Measurements from ENCODE around the gene STRADB.
A peak's percentile ranks its signal among the peaks of the same experiment; 100 is the strongest.
"Not testable (repeated sequence)": the region's sequence is repeated elsewhere in the genome, so short reads cannot be mapped to it uniquely, and the experiment has no call there.

The STRADB gene

GRCh38 chr2:201451292-201452057, at the start of gene STRADB, which contains the start of gene TRAK2:
Gene STRADB (plus strand): TSS chr2:201451740. CDS start chr2:201454841, 3,101 bp downstream.
Gene TRAK2 (minus strand): TSS chr2:201451458. CDS start chr2:201420507, 30,951 bp downstream.
- peak; percentile 96 for DNase-seq (ENCODE audit: low read depth in 2 of 2)

GRCh38 chr2:201401815-201402214, 49.7 kb upstream of the STRADB start:
- DNase-seq (ENCODE audit: low read depth in 2 of 2) = no peak

GRCh38 chr2:201402651-201403562, 48.6 kb upstream of the STRADB start:
- DNase-seq (ENCODE audit: low read depth in 2 of 2) = no peak

- DNase-seq (ENCODE audit: low read depth in 2 of 2) = no peak
Observed at GRCh38 chr2:201403880-201404279, 47.7 kb upstream of the STRADB start.

GRCh38 chr2:201404699-201405280, 46.8 kb upstream of the STRADB start:
- DNase-seq (ENCODE audit: low read depth in 2 of 2) = no peak

- DNase-seq (ENCODE audit: low read depth in 2 of 2) = no peak
Observed at GRCh38 chr2:201406077-201406662, 45.4 kb upstream of the STRADB start.

- DNase-seq (ENCODE audit: low read depth in 2 of 2) = no peak
Observed at GRCh38 chr2:201407265-201407664, 44.3 kb upstream of the STRADB start.

GRCh38 chr2:201408931-201409330, 42.6 kb upstream of the STRADB start:
- DNase-seq (ENCODE audit: low read depth in 2 of 2) = no peak

GRCh38 chr2:201411421-201411820, 40.1 kb upstream of the STRADB start:
- no peak for DNase-seq (ENCODE audit: low read depth in 2 of 2)

- DNase-seq (ENCODE audit: low read depth in 2 of 2) = no peak
Observed at GRCh38 chr2:201413143-201413542, 38.4 kb upstream of the STRADB start.

- no peak for DNase-seq (ENCODE audit: low read depth in 2 of 2)
Observed at GRCh38 chr2:201413552-201413951, 38.0 kb upstream of the STRADB start.

GRCh38 chr2:201414099-201415023, 37.2 kb upstream of the STRADB start:
- DNase-seq (ENCODE audit: low read depth in 2 of 2) = no peak

- no peak for DNase-seq (ENCODE audit: low read depth in 2 of 2)
Observed at GRCh38 chr2:201415149-201415548, 36.4 kb upstream of the STRADB start.

- DNase-seq (ENCODE audit: low read depth in 2 of 2) = no peak
Observed at GRCh38 chr2:201419057-201419635, 32.4 kb upstream of the STRADB start.

GRCh38 chr2:201419986-201420385, 31.6 kb upstream of the STRADB start:
- DNase-seq (ENCODE audit: low read depth in 2 of 2) = no peak

- DNase-seq (ENCODE audit: low read depth in 2 of 2) = no peak
Observed at GRCh38 chr2:201420442-201421113, 31.0 kb upstream of the STRADB start.

GRCh38 chr2:201425952-201426351, 25.6 kb upstream of the STRADB start:
- DNase-seq (ENCODE audit: low read depth in 2 of 2) = no peak

- not testable (repeated sequence) for DNase-seq (ENCODE audit: low read depth in 2 of 2)
Observed at GRCh38 chr2:201428366-201428765, 23.2 kb upstream of the STRADB start.

GRCh38 chr2:201429835-201430234, 21.7 kb upstream of the STRADB start:
- DNase-seq (ENCODE audit: low read depth in 2 of 2) = not testable (repeated sequence)

- not testable (repeated sequence) for DNase-seq (ENCODE audit: low read depth in 2 of 2)
Observed at GRCh38 chr2:201430322-201430721, 21.2 kb upstream of the STRADB start.
